B cell (primary cell): ENCODE results near the gene POLD4. TPM values are rescaled to one million over a fixed set of nuclear protein-coding genes. Genes with fewer than 3 reads are reported as not detected.

Experiments used
- ATAC-seq: fragments of 200-7000 bp; cut with Tn5 transposase; one replicate; pipeline ENCODE4 v1.10.0; 2021; ENCODE audit warnings: low read depth, mild to moderate bottlenecking, moderate number of reproducible peaks, moderate library complexity
- CTCF ChIA-PET: fragments of 350-600 bp; sonication (Branson Sonifier 250); formaldehyde crosslinking; loops from one replicate; lab custom pipeline; 2021; ENCODE audit warnings: antibody characterized with exemption, inconsistent platforms; lab: Charles Lee
- POLR2A ChIA-PET: fragments of 350-600 bp; sonication (Branson Sonifier 250); formaldehyde crosslinking; loops from one replicate; lab custom pipeline; 2021; ENCODE audit warnings: antibody characterized with exemption; lab: Charles Lee
- DNase-seq: peaks from one replicate; pipeline ENCODE4 v3.0.0; 2013
- H2AFZ ChIP-seq: 2 replicates; pipeline ENCODE4 v1.6.1; 2012; ENCODE audit warnings: mild to moderate bottlenecking, low read depth, low read length; ENCODE audit not compliant: insufficient read depth, poor library complexity, severe bottlenecking
- H3K27ac ChIP-seq, 2 donors: 1 replicate in 1 of 2; 2 replicates in 1 of 2; pipeline ENCODE4 v1.5.1; 2012 to 2013; ENCODE audit warnings: low read length in 2 of 2, mild to moderate bottlenecking in 2 of 2, moderate library complexity in 1 of 2
- H3K27me3 ChIP-seq, 4 experiments: fragments of 200-600 bp in 1 of 4; sonication (generic) in 1 of 4; replicated peaks in 1 of 4; 1 replicate in 2 of 4; 2 replicates in 2 of 4; pipeline versions ENCODE4 v1.6.1 to v1.7.0; 2013 to 2016; ENCODE audit warnings: low read length in 3 of 4, mild to moderate bottlenecking in 2 of 4, mixed read lengths in 1 of 4, moderate library complexity in 1 of 4; ENCODE audit not compliant: insufficient read depth in 4 of 4, control insufficient read depth in 3 of 4; ENCODE audit errors: control extremely low read depth in 1 of 4
- H3K36me3 ChIP-seq, 2 experiments: replicated peaks in 1 of 2; 1 replicate in 1 of 2; 2 replicates in 1 of 2; pipeline versions ENCODE4 v1.6.1 to v1.7.1; 2013; ENCODE audit warnings: low read length in 1 of 2; ENCODE audit not compliant: insufficient read depth in 2 of 2, control insufficient read depth in 1 of 2; ENCODE audit errors: control extremely low read depth in 1 of 2, extremely low read depth in 1 of 2
- H3K4me1 ChIP-seq, 2 donors: fragments of 200-600 bp in 1 of 2; sonication (generic) in 1 of 2; 1 replicate in 1 of 2; 2 replicates in 1 of 2; pipeline versions ENCODE4 v1.5.1 to v1.6.1; 2013 to 2017; ENCODE audit warnings: low read length in 2 of 2; ENCODE audit not compliant: control insufficient read depth in 2 of 2, insufficient read depth in 2 of 2
- H3K4me2 ChIP-seq: replicated peaks from 2 replicates; pipeline ENCODE3; 2012; ENCODE audit warnings: mild to moderate bottlenecking, low read depth, low read length; ENCODE audit not compliant: poor library complexity, severe bottlenecking
- H3K4me3 ChIP-seq, 5 experiments: fragments of 200-600 bp in 1 of 5; sonication (generic) in 1 of 5; 1 replicate in 3 of 5; 2 replicates in 2 of 5; pipeline versions ENCODE4 v1.5.1 to v1.7.0; 2011 to 2016; ENCODE audit warnings: low read length in 4 of 5, mild to moderate bottlenecking in 4 of 5, low read depth in 2 of 5, control low read depth in 1 of 5, moderate library complexity in 1 of 5; ENCODE audit not compliant: insufficient read depth in 1 of 5; ENCODE audit errors: control extremely low read depth in 1 of 5, extremely low read depth in 1 of 5
- H3K79me2 ChIP-seq: fragments of 200-600 bp; sonication (generic); one replicate; pipeline ENCODE4 v1.6.0; 2016; ENCODE audit warnings: low read length; ENCODE audit not compliant: control insufficient read depth, insufficient read depth
- H3K9ac ChIP-seq: fragments of 200-600 bp; sonication (generic); 2 replicates; pipeline ENCODE4 v1.6.1; 2017; ENCODE audit warnings: mild to moderate bottlenecking, low read length, moderate library complexity
- H3K9me3 ChIP-seq, 3 donors: one replicate each; pipeline versions ENCODE4 v1.6.1 to v1.7.1; 2013; ENCODE audit warnings: low read length in 2 of 3; ENCODE audit not compliant: control insufficient read depth in 2 of 3, insufficient read depth in 1 of 3; ENCODE audit errors: control extremely low read depth in 1 of 3
- H4K20me1 ChIP-seq: 2 replicates; pipeline ENCODE4 v1.6.0; 2012; ENCODE audit warnings: mild to moderate bottlenecking, low read length; ENCODE audit not compliant: insufficient read depth, control insufficient read depth, poor library complexity, severe bottlenecking
- H3K27ac Mint-ChIP-seq: one replicate; pipeline ENCODE4 v1.8.0; 2021; ENCODE audit warnings: mixed read lengths
- H3K27me3 Mint-ChIP-seq: one replicate; pipeline ENCODE4 v1.8.0; 2021; ENCODE audit warnings: mixed read lengths
- H3K4me1 Mint-ChIP-seq: one replicate; pipeline ENCODE4 v1.8.0; 2021; ENCODE audit warnings: mixed read lengths
- H3K4me3 Mint-ChIP-seq: one replicate; pipeline ENCODE4 v1.8.0; 2021; ENCODE audit warnings: mixed read lengths
- H3K9me3 Mint-ChIP-seq: one replicate; pipeline ENCODE4 v1.8.0; 2022; ENCODE audit warnings: mixed read lengths; ENCODE audit not compliant: insufficient read depth
- CTCF ChIP-seq: fragments of 200-600 bp; IDR thresholded peaks from one replicate; pipeline ENCODE4 v1.8.0; 2022; ENCODE audit warnings: antibody characterized with exemption, mild to moderate bottlenecking
- EZH2 ChIP-seq: IDR thresholded peaks from 2 replicates; pipeline ENCODE4 v1.6.1; 2012; ENCODE audit warnings: borderline replicate concordance, low read depth, mild to moderate bottlenecking, moderate library complexity, low read length; ENCODE audit not compliant: insufficient read depth, poor library complexity, severe bottlenecking
- WGBS: methylation state at CpG from one replicate; pipeline ENCODE4 v1.1.5; 2013; ENCODE audit warnings: missing lambda C conversion rate; ENCODE audit not compliant: insufficient coverage; 5-methylcytosine and 5-hydroxymethylcytosine counted together
- intact Hi-C: fragments of 100-400 bp; cut with micrococcal nuclease; formaldehyde crosslinking; loops from one replicate; pipeline ENCODE4 v1.10.0; 2022
- polyA plus RNA-seq: library from polyadenylated mRNA; depleted of rRNA; stranded (reverse); fragments of >200 nt; gene quantifications from 2 replicates; pipeline ENCODE4 v1.2.3, GENCODE V29; 2012
- total RNA-seq, 2 donors: library from RNA; stranded (reverse); fragments of 120-200 nt in 1 of 2; gene quantifications; 1 replicate in 1 of 2; 2 replicates in 1 of 2; pipeline versions ENCODE4 v1.2.3 to v1.2.4, GENCODE V29; 2013 to 2022

Gene POLD4
- total and polyA plus RNA-seq, 2 donors (not counting 1 experiment from before 2014, with no cell fraction given): 210 to 559 TPM

- H4K20me1 ChIP-seq: peaks cover 63% of the 10 kb centered on the region
- Mint-ChIP-seq H3K4me1 (peaks cover 49% of the 10 kb centered on the region), H3K27ac (peak overlapping the region; percentile 63), H3K4me3 (peak overlapping the region; percentile 26), H3K9me3 (no peaks in the 10 kb centered on the region), H3K27me3 (no peaks in the 10 kb centered on the region)
- H2AFZ ChIP-seq: no peak overlapping the region
- ChIA-PET POLR2A (interaction anchor here (1.2 to 6.8 kb wide), 3 partner anchors 8 to 36 kb away, joined by 3 to 195 read pairs (median 3); partner anchors contain the start of gene PTPRCAP), CTCF (interaction anchor here (1.2 to 1.8 kb wide), 3 partner anchors 17 to 53 kb away, joined by 3 to 6 read pairs (median 5); no protein-coding TSS in a partner anchor)
- TF ChIP-seq EZH2: no peak
- no peak for TF ChIP-seq CTCF
- WGBS: 94% methylated on average over 29 of the region's 31 CpGs
- peaks cover 0 to 2% (median 0%) of the 10 kb centered on the region in 3 donors for H3K9me3 ChIP-seq
- peak overlapping the region; percentile 22 for H3K4me2 ChIP-seq
- peaks cover 59% of the 10 kb centered on the region for H3K79me2 ChIP-seq
- intact Hi-C loops: no loop called here
- ATAC-seq: no peak
- no peaks in the 10 kb centered on the region for H3K27me3 ChIP-seq
- H3K9ac ChIP-seq: no peak overlapping the region
- H3K36me3 ChIP-seq: peaks cover 2 to 49% of the 10 kb centered on the region in 2 experiments
- DNase-seq: no peak
- peaks cover 35 to 56% of the 10 kb centered on the region in 2 donors for H3K4me1 ChIP-seq
- peak overlapping the region in 1 of 2 donors; percentile 23 for H3K27ac ChIP-seq
- H3K4me3 ChIP-seq: no peak overlapping the region
Observed at GRCh38 chr11:67398661-67399563, 45.6 kb upstream of the POLD4 start.
